NCI-H748 treated with DMSO at 0.1 percent for 48 hours (cell line): ENCODE measurements around the gene C19orf25.

ENCODE experiments used
- DNase-seq: peaks from one replicate; lab custom pipeline; 2025; lab: John Stamatoyannopoulos, UW

The C19orf25 gene

GRCh38 chr19:1432507-1432887, 46.5 kb downstream of the C19orf25 start:
- no peak for DNase-seq

- no peak for DNase-seq
Observed at GRCh38 chr19:1431759-1432506, 47.1 kb downstream of the C19orf25 start.

- DNase-seq: no peak
Observed at GRCh38 chr19:1430246-1430645, 48.8 kb downstream of the C19orf25 start.

GRCh38 chr19:1429750-1430149, 49.3 kb downstream of the C19orf25 start:
- DNase-seq: no peak

GRCh38 chr19:1428738-1429391, 50.1 kb downstream of the C19orf25 start:
- DNase-seq: no peak

- no peak for DNase-seq
Observed at GRCh38 chr19:1427221-1427920, 51.6 kb downstream of the C19orf25 start.

- no peak for DNase-seq
Observed at GRCh38 chr19:1426736-1427135, 52.3 kb downstream of the C19orf25 start.

- no peak for DNase-seq
Observed at GRCh38 chr19:1425902-1426301, 53.1 kb downstream of the C19orf25 start.

GRCh38 chr19:1425102-1425837, 53.7 kb downstream of the C19orf25 start:
- no peak for DNase-seq

GRCh38 chr19:1424192-1424955, 54.6 kb downstream of the C19orf25 start:
- no peak for DNase-seq

GRCh38 chr19:1423436-1424191, 55.4 kb downstream of the C19orf25 start:
- no peak for DNase-seq
